Astrocyte (in vitro differentiated cells and primary cell): ENCODE measurements around the gene CCR5. TPM values are rescaled to one million over a fixed set of nuclear protein-coding genes. Genes with fewer than 3 reads are reported as not detected.
A peak's percentile ranks its signal among the peaks of the same experiment; 100 is the strongest.

Source experiments
- DNase-seq: peaks from one replicate; pipeline ENCODE4 v3.0.0-alpha.2; 2010; ENCODE audit warnings: low read depth
- FAIRE-seq: peaks from 2 replicates; lab custom pipeline; 2011; peaks lifted over from hg19 to GRCh38; lab: Jason Lieb, UNC
- H2AFZ ChIP-seq: 2 replicates; pipeline ENCODE4 v1.6.0; 2012; ENCODE audit warnings: low read depth, low read length, inconsistent platforms
- H3K27ac ChIP-seq: 2 replicates; pipeline ENCODE4 v1.5.1; 2011; ENCODE audit warnings: low read depth, low read length, inconsistent platforms
- H3K27me3 ChIP-seq: 2 replicates; pipeline ENCODE4 v1.6.0; 2011; ENCODE audit warnings: low read length, inconsistent platforms; ENCODE audit not compliant: insufficient read depth
- H3K36me3 ChIP-seq: 2 replicates; pipeline ENCODE4 v1.5.1; 2011; ENCODE audit warnings: low read length, inconsistent platforms; ENCODE audit not compliant: insufficient read depth
- H3K4me1 ChIP-seq: 2 replicates; pipeline ENCODE4 v1.5.1; 2011; ENCODE audit warnings: low read length, inconsistent platforms; ENCODE audit not compliant: insufficient read depth
- H3K4me2 ChIP-seq: 2 replicates; pipeline ENCODE4 v1.6.0; 2012; ENCODE audit warnings: low read length, inconsistent platforms
- H3K4me3 ChIP-seq: 2 replicates; pipeline ENCODE4 v1.5.1; 2011; ENCODE audit warnings: low read depth, mild to moderate bottlenecking, low read length, inconsistent platforms; ENCODE audit not compliant: insufficient read depth
- H3K79me2 ChIP-seq: 2 replicates; pipeline ENCODE4 v1.6.0; 2012; ENCODE audit warnings: mild to moderate bottlenecking, low read length, inconsistent platforms; ENCODE audit not compliant: insufficient read depth
- H3K9ac ChIP-seq: 2 replicates; pipeline ENCODE4 v1.6.0; 2012; ENCODE audit warnings: mild to moderate bottlenecking, low read length, inconsistent platforms
- H3K9me3 ChIP-seq: 2 replicates; pipeline ENCODE4 v1.5.1; 2012; ENCODE audit warnings: low read depth, mild to moderate bottlenecking, low read length, inconsistent platforms; ENCODE audit not compliant: insufficient read depth
- H4K20me1 ChIP-seq: 2 replicates; pipeline ENCODE4 v1.6.0; 2012; ENCODE audit warnings: low read length, inconsistent platforms; ENCODE audit not compliant: insufficient read depth
- H3K27ac Mint-ChIP-seq: one replicate; pipeline ENCODE4 v1.8.0; 2021; ENCODE audit warnings: mild to moderate bottlenecking, mixed read lengths; ENCODE audit not compliant: unreplicated experiment
- H3K27me3 Mint-ChIP-seq: one replicate; pipeline ENCODE4 v1.8.0; 2021; ENCODE audit warnings: low read depth, mixed read lengths; ENCODE audit not compliant: unreplicated experiment
- H3K36me3 Mint-ChIP-seq: one replicate; pipeline ENCODE4 v1.8.0; 2021; ENCODE audit warnings: low read depth, mixed read lengths; ENCODE audit not compliant: unreplicated experiment
- H3K4me1 Mint-ChIP-seq: one replicate; pipeline ENCODE4 v1.8.0; 2021; ENCODE audit warnings: low read depth, mixed read lengths; ENCODE audit not compliant: unreplicated experiment
- H3K4me3 Mint-ChIP-seq: one replicate; pipeline ENCODE4 v1.8.0; 2021; ENCODE audit warnings: mild to moderate bottlenecking, moderate library complexity, mixed read lengths; ENCODE audit not compliant: unreplicated experiment
- H3K9me3 Mint-ChIP-seq: one replicate; pipeline ENCODE4 v1.8.0; 2021; ENCODE audit warnings: mild to moderate bottlenecking, mixed read lengths; ENCODE audit not compliant: unreplicated experiment
- CTCF ChIP-seq: IDR thresholded peaks from 2 replicates; pipeline ENCODE4 v1.5.1; 2011; ENCODE audit warnings: low read depth, mild to moderate bottlenecking, inconsistent platforms, low read length, moderate library complexity; ENCODE audit not compliant: insufficient read depth
- EZH2 ChIP-seq: IDR thresholded peaks from 2 replicates; pipeline ENCODE4 v1.6.1; 2012; ENCODE audit warnings: mild to moderate bottlenecking, low read length, inconsistent platforms; ENCODE audit not compliant: insufficient read depth
- total RNA-seq: library from RNA; stranded (reverse); gene quantifications from 2 replicates; pipeline ENCODE4 v1.2.1, GENCODE V29; 2021

Gene CCR5
- total RNA-seq, 1 donor from 2014 or later: not detected

GRCh38 chr3:46393011-46393410 is 22.3 kb downstream of the CCR5 start:
- Histone ChIP-seq H3K27ac (no peak overlapping the region), H3K27me3 (peaks cover 3% of the 10 kb centered on the region), H3K4me2 (no peak overlapping the region), H3K9ac (no peak overlapping the region), H3K36me3 (no peaks in the 10 kb centered on the region), H3K4me3 (no peak overlapping the region), H3K79me2 (no peaks in the 10 kb centered on the region), H2AFZ (no peak overlapping the region), H4K20me1 (no peaks in the 10 kb centered on the region), H3K4me1 (no peaks in the 10 kb centered on the region), H3K9me3 (no peaks in the 10 kb centered on the region)
- peaks cover 8% of the 10 kb centered on the region for H3K9me3 Mint-ChIP-seq
- TF ChIP-seq CTCF: no peak
- DNase-seq (no peak), FAIRE-seq (no peak)
- no peak overlapping the region for H3K4me3 Mint-ChIP-seq
- H3K27ac Mint-ChIP-seq: peak overlapping the region; percentile 59
- no peaks in the 10 kb centered on the region for H3K27me3 Mint-ChIP-seq
- no peaks in the 10 kb centered on the region for H3K36me3 Mint-ChIP-seq
- H3K4me1 Mint-ChIP-seq: peaks cover 19% of the 10 kb centered on the region

GRCh38 chr3:46393554-46394434 is 23.0 kb downstream of the CCR5 start:
- H3K9me3 Mint-ChIP-seq: peaks cover 8% of the 10 kb centered on the region
- Histone ChIP-seq H3K4me2 (no peak overlapping the region), H3K36me3 (no peaks in the 10 kb centered on the region), H3K27me3 (peaks cover 3% of the 10 kb centered on the region), H3K9me3 (no peaks in the 10 kb centered on the region), H4K20me1 (no peaks in the 10 kb centered on the region), H3K27ac (no peak overlapping the region), H3K4me3 (no peak overlapping the region), H3K4me1 (no peaks in the 10 kb centered on the region), H3K9ac (no peak overlapping the region), H3K79me2 (no peaks in the 10 kb centered on the region), H2AFZ (no peak overlapping the region)
- H3K27ac Mint-ChIP-seq: no peak overlapping the region
- FAIRE-seq (no peak), DNase-seq (no peak)
- no peaks in the 10 kb centered on the region for H3K36me3 Mint-ChIP-seq
- TF ChIP-seq EZH2 (no peak), CTCF (no peak)
- no peaks in the 10 kb centered on the region for H3K27me3 Mint-ChIP-seq
- H3K4me1 Mint-ChIP-seq: peaks cover 19% of the 10 kb centered on the region
- no peak overlapping the region for H3K4me3 Mint-ChIP-seq

- H3K27me3 ChIP-seq: peaks cover 3% of the 10 kb centered on the region
- H3K9me3 ChIP-seq: no peaks in the 10 kb centered on the region
- peaks cover 8% of the 10 kb centered on the region for H3K9me3 Mint-ChIP-seq
- H3K4me1 ChIP-seq: peaks cover 8% of the 10 kb centered on the region
- H3K27ac Mint-ChIP-seq: no peak overlapping the region
- no peak overlapping the region for H3K27ac ChIP-seq
- no peak overlapping the region for H3K4me2 ChIP-seq
- H4K20me1 ChIP-seq: no peaks in the 10 kb centered on the region
- H3K4me3 Mint-ChIP-seq: no peak overlapping the region
- H3K4me1 Mint-ChIP-seq: peaks cover 19% of the 10 kb centered on the region
- no peaks in the 10 kb centered on the region for H3K36me3 ChIP-seq
- no peaks in the 10 kb centered on the region for H3K79me2 ChIP-seq
- H3K4me3 ChIP-seq: no peak overlapping the region
- no peaks in the 10 kb centered on the region for H3K27me3 Mint-ChIP-seq
- TF ChIP-seq CTCF (no peak), EZH2 (no peak)
- no peak for FAIRE-seq
- H3K36me3 Mint-ChIP-seq: no peaks in the 10 kb centered on the region
- no peak overlapping the region for H2AFZ ChIP-seq
- H3K9ac ChIP-seq: no peak overlapping the region
- DNase-seq: no peak
Measured at GRCh38 chr3:46395210-46395661, 24.5 kb downstream of the CCR5 start.
